ENCODE data around the gene ALLC.

DNA sequence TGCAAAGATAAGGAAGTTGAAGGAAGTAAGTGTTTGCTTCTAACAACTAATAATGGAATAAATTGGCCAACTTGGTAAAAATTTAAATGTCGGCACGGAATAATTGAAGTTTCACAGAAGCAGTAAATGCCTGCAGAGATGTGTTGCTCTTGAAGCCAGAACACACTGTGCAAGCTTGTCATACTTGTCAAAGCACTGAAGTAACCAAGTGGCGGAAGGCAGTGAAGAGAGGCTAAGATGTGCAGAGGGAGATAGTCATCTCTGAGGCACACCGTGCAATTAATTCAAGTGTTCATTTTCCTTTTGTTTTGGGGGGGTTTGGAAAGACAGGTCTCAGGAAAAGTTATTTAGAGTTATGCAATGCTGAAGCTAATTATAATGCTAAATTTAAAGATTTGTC is 50.6 kb downstream of the ALLC start:
- TF ChIP-seq, protein P1, sequence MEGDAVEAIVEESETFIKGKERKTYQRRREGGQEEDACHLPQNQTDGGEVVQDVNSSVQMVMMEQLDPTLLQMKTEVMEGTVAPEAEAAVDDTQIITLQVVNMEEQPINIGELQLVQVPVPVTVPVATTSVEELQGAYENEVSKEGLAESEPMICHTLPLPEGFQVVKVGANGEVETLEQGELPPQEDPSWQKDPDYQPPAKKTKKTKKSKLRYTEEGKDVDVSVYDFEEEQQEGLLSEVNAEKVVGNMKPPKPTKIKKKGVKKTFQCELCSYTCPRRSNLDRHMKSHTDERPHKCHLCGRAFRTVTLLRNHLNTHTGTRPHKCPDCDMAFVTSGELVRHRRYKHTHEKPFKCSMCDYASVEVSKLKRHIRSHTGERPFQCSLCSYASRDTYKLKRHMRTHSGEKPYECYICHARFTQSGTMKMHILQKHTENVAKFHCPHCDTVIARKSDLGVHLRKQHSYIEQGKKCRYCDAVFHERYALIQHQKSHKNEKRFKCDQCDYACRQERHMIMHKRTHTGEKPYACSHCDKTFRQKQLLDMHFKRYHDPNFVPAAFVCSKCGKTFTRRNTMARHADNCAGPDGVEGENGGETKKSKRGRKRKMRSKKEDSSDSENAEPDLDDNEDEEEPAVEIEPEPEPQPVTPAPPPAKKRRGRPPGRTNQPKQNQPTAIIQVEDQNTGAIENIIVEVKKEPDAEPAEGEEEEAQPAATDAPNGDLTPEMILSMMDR (conservative IDR thresholded peaks at IDR 0.05; ENCODE audit: low read depth in 2 of 2), result no peak
- TF ChIP-seq EZH2phosphoT487 (IDR thresholded peaks at IDR 0.05; ENCODE audit: unreplicated experiment) (no peak), EZH2 (IDR thresholded peaks at IDR 0.05; ENCODE audit: low read depth, unreplicated experiment) (no peak), POLR2AphosphoS5 (IDR thresholded peaks at IDR 0.05; ENCODE audit: low read depth) (no peak), ETS1 (IDR thresholded peaks at IDR 0.05) (no peak), NANOG (IDR thresholded peaks at IDR 0.05; ENCODE audit: borderline replicate concordance) (no peak), REST (IDR thresholded peaks at IDR 0.05; ENCODE audit: unreplicated experiment) (no peak), CREB1 (CRISPR knock-in tag; IDR thresholded peaks at IDR 0.05; ENCODE audit: low read depth) (no peak)

Measured in GM23338 (cell line).